Stimulated activated CD4-positive, alpha-beta T cell treated with anti-CD3 and anti-CD28 coated beads, TNF-alpha, amount 100 ng/mL, for 1 hour (primary cell): ENCODE measurements around the gene AIPL1.

Experiments
- DNase-seq, 3 donors: peaks; one replicate each; pipeline ENCODE4 v3.0.0-alpha.2; 2020; ENCODE audit warnings: low read depth in 3 of 3, low spot score in 1 of 3

The AIPL1 gene

GRCh38 chr17:6467567-6467966, 32.6 kb upstream of the AIPL1 start:
- no peak for DNase-seq

- no peak for DNase-seq
Measured at GRCh38 chr17:6465206-6466003, 30.5 kb upstream of the AIPL1 start.

GRCh38 chr17:6464446-6465041, 29.6 kb upstream of the AIPL1 start:
- no peak for DNase-seq

GRCh38 chr17:6463616-6464445, 28.9 kb upstream of the AIPL1 start:
- DNase-seq: no peak

GRCh38 chr17:6462692-6463091, 27.8 kb upstream of the AIPL1 start:
- no peak for DNase-seq

GRCh38 chr17:6461792-6462524, 27.0 kb upstream of the AIPL1 start:
- no peak for DNase-seq

GRCh38 chr17:6461246-6461645, 26.3 kb upstream of the AIPL1 start:
- DNase-seq: no peak

GRCh38 chr17:6460531-6461161, 25.7 kb upstream of the AIPL1 start:
- no peak for DNase-seq

- DNase-seq: no peak
Measured at GRCh38 chr17:6458460-6458950, 23.6 kb upstream of the AIPL1 start.

GRCh38 chr17:6457688-6458459, 23.0 kb upstream of the AIPL1 start:
- DNase-seq: no peak

- DNase-seq: no peak
Measured at GRCh38 chr17:6456914-6457687, 22.2 kb upstream of the AIPL1 start.

GRCh38 chr17:6456321-6456720, 21.4 kb upstream of the AIPL1 start:
- no peak for DNase-seq

- DNase-seq: peak in 1 of 3 donors; percentile 17
Measured at GRCh38 chr17:6455321-6455705, 20.4 kb upstream of the AIPL1 start.

GRCh38 chr17:6454495-6455320, 19.8 kb upstream of the AIPL1 start:
- no peak for DNase-seq

- no peak for DNase-seq
Measured at GRCh38 chr17:6453279-6454024, 18.5 kb upstream of the AIPL1 start.

- DNase-seq: no peak
Measured at GRCh38 chr17:6452471-6453266, 17.7 kb upstream of the AIPL1 start.
